H1 (cell line): ENCODE results near the gene FBXO30. TPM values are rescaled to one million over a fixed set of nuclear protein-coding genes. Genes with fewer than 3 reads are reported as not detected.

Experiments
- ATF2 ChIP-seq: IDR thresholded peaks from 2 replicates; pipeline ENCODE4 v1.6.1; 2012; ENCODE audit warnings: low read length, inconsistent platforms
- CEBPB ChIP-seq: IDR thresholded peaks from 2 replicates; pipeline ENCODE4 v1.6.1; 2012; ENCODE audit warnings: low read depth, low read length
- CHD2 ChIP-seq: IDR thresholded peaks from 2 replicates; pipeline ENCODE4 v1.6.1; 2012; ENCODE audit warnings: low read length, improper control_type of control experiment
- CREB1 ChIP-seq: IDR thresholded peaks from 2 replicates; pipeline ENCODE4 v1.6.1; 2012; ENCODE audit warnings: inconsistent platforms
- E2F6 ChIP-seq: IDR thresholded peaks from 2 replicates; pipeline ENCODE4 v1.6.1; 2012; ENCODE audit warnings: inconsistent platforms
- EGR1 ChIP-seq: IDR thresholded peaks from 2 replicates; pipeline ENCODE4 v1.6.1; 2011; ENCODE audit warnings: low read depth, low read length, borderline replicate concordance
- FOSL1 ChIP-seq: IDR thresholded peaks from 2 replicates; pipeline ENCODE4 v1.6.1; 2011; ENCODE audit warnings: mild to moderate bottlenecking, low read depth, low read length, moderate library complexity; ENCODE audit not compliant: insufficient read depth
- HDAC2 ChIP-seq, 2 experiments: fragments of 300-600 bp in 1 of 2; sonication (generic) in 1 of 2; IDR thresholded peaks; 2 replicates each; pipeline ENCODE4 v1.6.1; 2011 to 2012; ENCODE audit warnings: low read depth in 2 of 2, low read length in 2 of 2, mild to moderate bottlenecking in 2 of 2, moderate library complexity in 2 of 2, borderline replicate concordance in 1 of 2, inconsistent platforms in 1 of 2
- KDM1A ChIP-seq: fragments of 200-600, 300-600 bp; sonication (generic); IDR thresholded peaks from 2 replicates; pipeline ENCODE4 v1.7.1; 2016; ENCODE audit warnings: mild to moderate bottlenecking, low read length, borderline replicate concordance
- KDM5A ChIP-seq: fragments of 200-600 bp; IDR thresholded peaks from 2 replicates; pipeline ENCODE4 v1.7.1; 2012; ENCODE audit warnings: mild to moderate bottlenecking, low read length, inconsistent platforms, mixed read lengths
- NRF1 ChIP-seq: IDR thresholded peaks from 2 replicates; pipeline ENCODE4 v1.6.1; 2011; ENCODE audit warnings: mild to moderate bottlenecking, low read depth, low read length, improper control_type of control experiment
- POLR2AphosphoS5 ChIP-seq: IDR thresholded peaks from 2 replicates; pipeline ENCODE4 v1.6.1; 2011; ENCODE audit warnings: low read depth, low read length
- RXRA ChIP-seq: IDR thresholded peaks from 2 replicates; pipeline ENCODE4 v1.6.1; 2011; ENCODE audit warnings: low read depth, mild to moderate bottlenecking, low read length, moderate library complexity; ENCODE audit not compliant: insufficient read depth
- SIRT6 ChIP-seq: IDR thresholded peaks from one replicate; pipeline ENCODE4 v1.7.1; 2012; ENCODE audit warnings: low read length, inconsistent platforms
- SIX5 ChIP-seq: IDR thresholded peaks from 2 replicates; pipeline ENCODE4 v1.6.1; 2011; ENCODE audit warnings: mild to moderate bottlenecking, low read depth, low read length
- SP1 ChIP-seq: IDR thresholded peaks from 2 replicates; pipeline ENCODE4 v1.6.1; 2011; ENCODE audit warnings: low read depth, low read length
- SRF ChIP-seq: IDR thresholded peaks from 2 replicates; pipeline ENCODE4 v1.6.1; 2011; ENCODE audit warnings: mild to moderate bottlenecking, low read depth, low read length, moderate library complexity
- TAF1 ChIP-seq: IDR thresholded peaks from 2 replicates; pipeline ENCODE4 v1.6.1; 2011; ENCODE audit warnings: mild to moderate bottlenecking, low read depth, low read length
- TAF7 ChIP-seq: optimal IDR thresholded peaks from 2 replicates; pipeline ENCODE3; 2011; ENCODE audit warnings: low read depth, mild to moderate bottlenecking, inconsistent platforms, low read length, moderate library complexity, borderline replicate concordance
- TEAD4 ChIP-seq: IDR thresholded peaks from 2 replicates; pipeline ENCODE4 v1.6.1; 2012; ENCODE audit warnings: low read depth, low read length, inconsistent platforms, mixed read lengths
- USF2 ChIP-seq: IDR thresholded peaks from 2 replicates; pipeline ENCODE4 v1.6.1; 2011; ENCODE audit warnings: low read length, improper control_type of control experiment
- YY1 ChIP-seq: IDR thresholded peaks from 2 replicates; pipeline ENCODE4 v1.6.1; 2011; ENCODE audit warnings: low read depth, mild to moderate bottlenecking, low read length
- polyA plus RNA-seq, 7 experiments: library from polyadenylated mRNA; depleted of rRNA in 3 of 7; stranded (reverse) in 5 of 7; unstranded in 2 of 7; fragments of >200 nt in 5 of 7; fragments of 200-250 nt in 2 of 7; gene quantifications; 1 replicate in 5 of 7; 2 replicates in 1 of 7; 4 replicates in 1 of 7; pipeline versions ENCODE4 v1.2.1 to v1.2.3, GENCODE V29; 2011 to 2013; ENCODE audit warnings: missing spikeins in 2 of 7, mixed read lengths in 2 of 7
- total RNA-seq: library from RNA; stranded (reverse); fragmentation: NEBNext Ultra II Directional; extraction: Animal tissue kit (Norgen Biotek cat#: 25700); gene quantifications from 2 replicates; pipeline ENCODE4 v1.2.1, GENCODE V29; 2021

The FBXO30 gene
- total and polyA plus RNA-seq, 2 of the 8 experiments (the other 6 are each of a cell fraction or from before 2014, with no cell fraction given): 3.9 to 18.3 TPM

GRCh38 chr6:145814501-145815308 is at the start of gene FBXO30 (continued):
- no peak for TF ChIP-seq USF2
- TF ChIP-seq SIRT6: no peak
- TF ChIP-seq TAF7: no peak
- TF ChIP-seq NRF1: no peak
- TF ChIP-seq EGR1: no peak
- TF ChIP-seq TAF1: peak; percentile 81
- no peak for TF ChIP-seq RXRA
- TF ChIP-seq KDM1A: 0 out of 2 replicates have a peak, but pooled peaks have one; percentile 42
- TF ChIP-seq SRF: no peak
- peak; percentile 69; the same call in 1 of the 2 replicates for TF ChIP-seq POLR2AphosphoS5
- no peak for TF ChIP-seq YY1
- no peak for TF ChIP-seq SP1
- 0 out of 4 replicates have a peak, but pooled peaks of 1 of the 2 experiments have one; percentile 3 for TF ChIP-seq HDAC2 (IDR thresholded peaks at IDR 0.05; ENCODE audit: borderline replicate concordance in 1 of 2, low read depth in 2 of 2, low read length in 2 of 2)
- TF ChIP-seq SIX5: no peak
- no peak for TF ChIP-seq CHD2
- no peak for TF ChIP-seq ATF2
- no peak for TF ChIP-seq FOSL1
- peak; percentile 60 for TF ChIP-seq E2F6
- no peak for TF ChIP-seq CEBPB
- TF ChIP-seq TEAD4: 0 out of 2 replicates have a peak, but pooled peaks have one; percentile 42
- TF ChIP-seq CREB1: no peak; the same call in 1 of the 2 replicates
- no peak; the same call in 1 of the 2 replicates for TF ChIP-seq KDM5A
